Brain pericyte (primary cell): ENCODE measurements around the gene SMTNL2.
"Not testable (repeated sequence)": the region's sequence is repeated elsewhere in the genome, so short reads cannot be mapped to it uniquely, and the experiment has no call there.

Experiments used
- DNase-seq: peaks from one replicate; pipeline ENCODE4 v3.0.0-alpha.2; 2012; ENCODE audit warnings: low read depth, low spot score

SMTNL2 gene

GRCh38 chr17:4634976-4635375 is 50.6 kb downstream of the SMTNL2 start:
- DNase-seq = no peak

- no peak for DNase-seq
These were observed 51.6 kb downstream of the SMTNL2 start for GRCh38 chr17:4635823-4636375.

GRCh38 chr17:4636474-4637100 is 52.3 kb downstream of the SMTNL2 start:
- no peak for DNase-seq

- DNase-seq = not testable (repeated sequence)
These were observed 54.4 kb downstream of the SMTNL2 start for GRCh38 chr17:4638766-4639165.

GRCh38 chr17:4639301-4640059 is 55.2 kb downstream of the SMTNL2 start:
- not testable (repeated sequence) for DNase-seq

GRCh38 chr17:4640569-4641188 is 56.4 kb downstream of the SMTNL2 start:
- DNase-seq = not testable (repeated sequence)

- DNase-seq = no peak
These were observed 57.2 kb downstream of the SMTNL2 start, which contains the start of gene ALOX15 for GRCh38 chr17:4641297-4642195. TSS of gene ALOX15 (minus strand) at chr17:4641678. CDS start at chr17:4641651, 27 bp downstream.

GRCh38 chr17:4642286-4642685 is 58.0 kb downstream of the SMTNL2 start:
- DNase-seq = no peak

- no peak for DNase-seq
These were observed 59.3 kb downstream of the SMTNL2 start for GRCh38 chr17:4643676-4644075.

GRCh38 chr17:4645642-4646041 is 61.3 kb downstream of the SMTNL2 start:
- DNase-seq = no peak

GRCh38 chr17:4648741-4649140 is 64.4 kb downstream of the SMTNL2 start:
- DNase-seq = no peak

- DNase-seq = no peak
These were observed 68.7 kb downstream of the SMTNL2 start for GRCh38 chr17:4652997-4653396.

- DNase-seq = not testable (repeated sequence)
These were observed 71.6 kb downstream of the SMTNL2 start for GRCh38 chr17:4655933-4656332.

- DNase-seq = no peak
These were observed 73.3 kb downstream of the SMTNL2 start for GRCh38 chr17:4657678-4658077.
